Activated gamma-delta T cell treated with anti-CD3 and anti-CD28 coated beads, Interleukin-2, amount 50 U/mL, for 16 hours (primary cell): ENCODE data around the gene DEFB131A.
"Not testable (repeated sequence)": the region's sequence is repeated elsewhere in the genome, so short reads cannot be mapped to it uniquely, and the experiment has no call there.

Experiments
- DNase-seq: peaks from one replicate; pipeline ENCODE4 v3.0.0-alpha.2; 2020; ENCODE audit warnings: low read depth

Gene DEFB131A

GRCh38 chr4:9494256-9495035, 50.2 kb downstream of the DEFB131A start:
- DNase-seq = not testable (repeated sequence)

DNA sequence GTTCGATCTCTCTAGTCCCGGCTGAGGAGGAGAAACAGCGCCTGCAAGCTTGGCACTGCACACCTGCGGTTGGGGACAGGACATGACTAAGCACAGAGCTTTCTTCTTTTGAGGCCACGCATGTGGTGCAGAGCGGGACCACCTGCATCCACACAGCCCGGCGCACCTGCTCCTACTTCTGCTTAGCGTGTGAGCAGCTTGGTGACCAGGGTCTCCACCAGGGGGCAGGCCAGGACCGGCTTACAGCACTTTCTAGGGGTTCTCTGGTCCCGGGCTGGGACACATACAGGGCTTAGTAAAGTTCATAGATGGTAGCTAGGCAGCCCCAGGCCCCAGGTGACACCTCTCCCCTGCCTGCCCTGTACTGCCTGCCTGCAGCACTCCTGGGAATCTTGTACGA, 51.2 kb downstream of the DEFB131A start:
- DNase-seq = peak; percentile 14

DNA sequence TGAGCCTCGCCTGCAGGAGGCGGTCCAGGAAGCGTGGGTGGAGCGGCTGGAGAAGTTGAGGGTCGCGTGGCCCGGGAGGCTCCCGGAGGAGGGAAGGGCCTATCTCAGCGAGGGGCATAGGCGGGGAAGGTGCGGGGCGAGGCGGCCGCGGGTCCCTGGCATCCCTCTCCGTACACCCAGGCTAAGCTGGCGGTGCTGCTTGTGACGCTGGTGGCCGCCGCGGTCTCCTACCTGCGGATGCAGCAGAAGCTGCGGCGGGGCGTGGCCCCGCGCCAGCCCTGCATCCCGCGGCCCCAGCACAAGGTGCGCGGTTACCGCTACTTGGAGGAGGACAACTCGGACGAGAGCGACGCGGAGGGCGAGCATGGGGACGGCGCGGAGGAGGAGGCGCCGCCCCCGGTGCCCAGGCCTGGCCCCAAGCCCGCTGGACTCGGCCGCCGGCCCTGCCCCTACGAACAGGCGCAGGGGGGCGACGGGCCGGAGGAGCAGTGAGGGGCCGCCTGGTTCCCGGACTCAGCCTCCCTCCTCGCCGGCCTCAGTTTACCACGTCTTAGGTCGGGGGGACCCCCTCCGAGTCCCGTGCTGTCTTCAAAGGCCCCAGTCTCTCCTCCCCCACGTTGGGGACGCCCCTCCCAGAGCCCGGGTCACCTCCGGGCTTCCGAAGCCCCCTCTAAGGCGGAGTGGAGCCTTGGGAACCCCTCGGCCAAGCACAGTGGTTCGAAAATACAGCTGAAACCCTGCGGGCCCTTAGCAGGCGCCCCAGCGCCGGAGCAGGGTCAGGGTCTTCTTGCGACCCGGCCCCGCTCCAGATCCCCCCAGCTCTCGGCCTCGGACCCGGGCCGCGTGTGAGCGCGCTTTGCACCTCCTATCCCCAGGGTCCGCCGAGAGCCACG, 53.6 kb downstream of the DEFB131A start:
- DNase-seq = not testable (repeated sequence)

DNA sequence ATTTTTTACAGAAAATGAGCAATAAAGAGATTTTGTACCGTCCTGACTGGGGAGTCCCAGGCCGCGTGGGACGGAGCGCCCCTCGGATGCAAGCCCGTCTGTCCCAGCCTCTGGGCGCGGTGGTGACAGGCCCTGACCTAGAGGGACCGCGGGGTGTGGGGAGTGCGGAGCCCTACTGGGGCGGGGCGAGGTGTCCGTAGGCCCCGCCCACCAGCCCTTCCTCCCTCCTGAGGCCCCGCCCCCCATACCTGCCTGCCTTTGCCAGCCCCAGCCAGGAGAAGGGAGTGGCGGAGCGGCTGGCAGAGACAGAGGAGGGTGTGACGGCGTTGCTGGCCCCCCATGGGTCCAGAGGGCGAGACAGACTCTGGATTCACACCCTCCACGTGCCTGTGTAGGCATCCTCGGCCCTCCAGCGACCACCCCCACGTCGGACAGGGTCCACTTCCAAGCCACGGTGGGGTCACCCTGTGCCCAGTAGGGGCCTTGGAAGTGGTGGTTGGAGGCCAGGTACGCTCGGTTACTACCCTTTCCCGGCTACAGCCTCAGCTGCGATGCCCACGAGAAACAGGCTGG, 54.3 kb downstream of the DEFB131A start:
- DNase-seq = not testable (repeated sequence)

DNA sequence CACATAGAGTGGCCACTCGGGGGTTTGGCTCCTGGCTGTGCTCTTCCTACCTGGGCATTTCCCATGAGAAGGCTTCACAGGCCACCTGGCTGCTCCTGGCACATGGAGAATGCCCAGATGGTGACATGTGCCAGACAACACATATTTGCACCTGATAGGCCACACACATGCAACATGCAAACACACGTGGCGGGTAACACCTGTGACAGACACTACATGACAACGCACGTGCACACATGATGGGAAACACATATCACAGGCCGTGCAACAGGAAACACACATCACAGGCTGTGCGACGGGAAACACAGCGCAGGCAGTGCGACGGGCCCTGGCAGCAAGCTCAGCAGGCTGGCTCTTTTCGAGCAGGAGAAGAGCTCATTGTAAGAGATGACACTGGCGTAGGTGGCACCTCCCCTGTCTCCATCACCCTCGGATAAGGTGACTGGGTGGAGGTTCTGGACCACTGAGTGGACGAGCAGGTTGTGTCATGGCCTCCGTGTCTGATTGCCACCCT, 55.8 kb downstream of the DEFB131A start:
- not testable (repeated sequence) for DNase-seq
